B cell (primary cell): Measurements from ENCODE around the gene NPY. TPM values are rescaled to one million over a fixed set of nuclear protein-coding genes. Genes with fewer than 3 reads are reported as not detected.

Experiments used
- ATAC-seq: fragments of 200-7000 bp; cut with Tn5 transposase; one replicate; pipeline ENCODE4 v1.10.0; 2021; ENCODE audit warnings: low read depth, mild to moderate bottlenecking, moderate number of reproducible peaks, moderate library complexity
- CTCF ChIA-PET: fragments of 350-600 bp; sonication (Branson Sonifier 250); formaldehyde crosslinking; loops from one replicate; lab custom pipeline; 2021; ENCODE audit warnings: antibody characterized with exemption, inconsistent platforms; lab: Charles Lee
- POLR2A ChIA-PET: fragments of 350-600 bp; sonication (Branson Sonifier 250); formaldehyde crosslinking; loops from one replicate; lab custom pipeline; 2021; ENCODE audit warnings: antibody characterized with exemption; lab: Charles Lee
- DNase-seq: peaks from one replicate; pipeline ENCODE4 v3.0.0; 2013
- H2AFZ ChIP-seq: 2 replicates; pipeline ENCODE4 v1.6.1; 2012; ENCODE audit warnings: mild to moderate bottlenecking, low read depth, low read length; ENCODE audit not compliant: insufficient read depth, poor library complexity, severe bottlenecking
- H3K27ac ChIP-seq, 2 donors: 1 replicate in 1 of 2; 2 replicates in 1 of 2; pipeline ENCODE4 v1.5.1; 2012 to 2013; ENCODE audit warnings: low read length in 2 of 2, mild to moderate bottlenecking in 2 of 2, moderate library complexity in 1 of 2
- H3K27me3 ChIP-seq, 4 experiments: fragments of 200-600 bp in 1 of 4; sonication (generic) in 1 of 4; replicated peaks in 1 of 4; 1 replicate in 2 of 4; 2 replicates in 2 of 4; pipeline versions ENCODE4 v1.6.1 to v1.7.0; 2013 to 2016; ENCODE audit warnings: low read length in 3 of 4, mild to moderate bottlenecking in 2 of 4, mixed read lengths in 1 of 4, moderate library complexity in 1 of 4; ENCODE audit not compliant: insufficient read depth in 4 of 4, control insufficient read depth in 3 of 4; ENCODE audit errors: control extremely low read depth in 1 of 4
- H3K36me3 ChIP-seq, 2 experiments: replicated peaks in 1 of 2; 1 replicate in 1 of 2; 2 replicates in 1 of 2; pipeline versions ENCODE4 v1.6.1 to v1.7.1; 2013; ENCODE audit warnings: low read length in 1 of 2; ENCODE audit not compliant: insufficient read depth in 2 of 2, control insufficient read depth in 1 of 2; ENCODE audit errors: control extremely low read depth in 1 of 2, extremely low read depth in 1 of 2
- H3K4me1 ChIP-seq, 2 donors: fragments of 200-600 bp in 1 of 2; sonication (generic) in 1 of 2; 1 replicate in 1 of 2; 2 replicates in 1 of 2; pipeline versions ENCODE4 v1.5.1 to v1.6.1; 2013 to 2017; ENCODE audit warnings: low read length in 2 of 2; ENCODE audit not compliant: control insufficient read depth in 2 of 2, insufficient read depth in 2 of 2
- H3K4me2 ChIP-seq: replicated peaks from 2 replicates; pipeline ENCODE3; 2012; ENCODE audit warnings: mild to moderate bottlenecking, low read depth, low read length; ENCODE audit not compliant: poor library complexity, severe bottlenecking
- H3K4me3 ChIP-seq, 5 experiments: fragments of 200-600 bp in 1 of 5; sonication (generic) in 1 of 5; 1 replicate in 3 of 5; 2 replicates in 2 of 5; pipeline versions ENCODE4 v1.5.1 to v1.7.0; 2011 to 2016; ENCODE audit warnings: low read length in 4 of 5, mild to moderate bottlenecking in 4 of 5, low read depth in 2 of 5, control low read depth in 1 of 5, moderate library complexity in 1 of 5; ENCODE audit not compliant: insufficient read depth in 1 of 5; ENCODE audit errors: control extremely low read depth in 1 of 5, extremely low read depth in 1 of 5
- H3K79me2 ChIP-seq: fragments of 200-600 bp; sonication (generic); one replicate; pipeline ENCODE4 v1.6.0; 2016; ENCODE audit warnings: low read length; ENCODE audit not compliant: control insufficient read depth, insufficient read depth
- H3K9ac ChIP-seq: fragments of 200-600 bp; sonication (generic); 2 replicates; pipeline ENCODE4 v1.6.1; 2017; ENCODE audit warnings: mild to moderate bottlenecking, low read length, moderate library complexity
- H3K9me3 ChIP-seq, 3 donors: one replicate each; pipeline versions ENCODE4 v1.6.1 to v1.7.1; 2013; ENCODE audit warnings: low read length in 2 of 3; ENCODE audit not compliant: control insufficient read depth in 2 of 3, insufficient read depth in 1 of 3; ENCODE audit errors: control extremely low read depth in 1 of 3
- H4K20me1 ChIP-seq: 2 replicates; pipeline ENCODE4 v1.6.0; 2012; ENCODE audit warnings: mild to moderate bottlenecking, low read length; ENCODE audit not compliant: insufficient read depth, control insufficient read depth, poor library complexity, severe bottlenecking
- H3K27ac Mint-ChIP-seq: one replicate; pipeline ENCODE4 v1.8.0; 2021; ENCODE audit warnings: mixed read lengths
- H3K27me3 Mint-ChIP-seq: one replicate; pipeline ENCODE4 v1.8.0; 2021; ENCODE audit warnings: mixed read lengths
- H3K4me1 Mint-ChIP-seq: one replicate; pipeline ENCODE4 v1.8.0; 2021; ENCODE audit warnings: mixed read lengths
- H3K4me3 Mint-ChIP-seq: one replicate; pipeline ENCODE4 v1.8.0; 2021; ENCODE audit warnings: mixed read lengths
- H3K9me3 Mint-ChIP-seq: one replicate; pipeline ENCODE4 v1.8.0; 2022; ENCODE audit warnings: mixed read lengths; ENCODE audit not compliant: insufficient read depth
- CTCF ChIP-seq: fragments of 200-600 bp; IDR thresholded peaks from one replicate; pipeline ENCODE4 v1.8.0; 2022; ENCODE audit warnings: antibody characterized with exemption, mild to moderate bottlenecking
- EZH2 ChIP-seq: IDR thresholded peaks from 2 replicates; pipeline ENCODE4 v1.6.1; 2012; ENCODE audit warnings: borderline replicate concordance, low read depth, mild to moderate bottlenecking, moderate library complexity, low read length; ENCODE audit not compliant: insufficient read depth, poor library complexity, severe bottlenecking
- WGBS: methylation state at CpG from one replicate; pipeline ENCODE4 v1.1.5; 2013; ENCODE audit warnings: missing lambda C conversion rate; ENCODE audit not compliant: insufficient coverage; 5-methylcytosine and 5-hydroxymethylcytosine counted together
- intact Hi-C: fragments of 100-400 bp; cut with micrococcal nuclease; formaldehyde crosslinking; loops from one replicate; pipeline ENCODE4 v1.10.0; 2022
- polyA plus RNA-seq: library from polyadenylated mRNA; depleted of rRNA; stranded (reverse); fragments of >200 nt; gene quantifications from 2 replicates; pipeline ENCODE4 v1.2.3, GENCODE V29; 2012
- total RNA-seq, 2 donors: library from RNA; stranded (reverse); fragments of 120-200 nt in 1 of 2; gene quantifications; 1 replicate in 1 of 2; 2 replicates in 1 of 2; pipeline versions ENCODE4 v1.2.3 to v1.2.4, GENCODE V29; 2013 to 2022

Gene NPY
- total and polyA plus RNA-seq, 2 donors (not counting 1 experiment from before 2014, with no cell fraction given), result not detected

- H3K9me3 Mint-ChIP-seq, result no peaks in the 10 kb centered on the region
- no peak overlapping the region for H3K4me2 ChIP-seq
- DNase-seq, result no peak
Observed at GRCh38 chr7:24241206-24241605, 42.8 kb upstream of the NPY start.

GRCh38 chr7:24244554-24244953, 39.4 kb upstream of the NPY start:
- H2AFZ ChIP-seq, result no peak overlapping the region
- H3K27me3 Mint-ChIP-seq, result peaks cover 20% of the 10 kb centered on the region
- no peak for TF ChIP-seq EZH2
- H3K4me1 Mint-ChIP-seq, result no peaks in the 10 kb centered on the region
- H3K27ac Mint-ChIP-seq, result no peak overlapping the region
- H3K4me3 ChIP-seq, result no peak overlapping the region
- H3K9ac ChIP-seq, result no peak overlapping the region
- no peaks in the 10 kb centered on the region for H4K20me1 ChIP-seq
- H3K9me3 Mint-ChIP-seq, result no peaks in the 10 kb centered on the region
- ChIA-PET CTCF (no interaction called here), POLR2A (no interaction called here)
- no peaks in the 10 kb centered on the region for H3K4me1 ChIP-seq
- H3K27me3 ChIP-seq, result peaks cover 0 to 18% (median 3%) of the 10 kb centered on the region in 4 experiments
- 71% methylated on average over 2 of the region's 2 CpGs for WGBS
- H3K36me3 ChIP-seq, result no peaks in the 10 kb centered on the region
- no peaks in the 10 kb centered on the region for H3K9me3 ChIP-seq
- H3K27ac ChIP-seq, result no peak overlapping the region
- no peaks in the 10 kb centered on the region for H3K79me2 ChIP-seq
- H3K4me3 Mint-ChIP-seq, result no peak overlapping the region
- H3K4me2 ChIP-seq, result no peak overlapping the region
- intact Hi-C loops, result no loop called here
- no peak for ATAC-seq
- no peak for DNase-seq

More at GRCh38 chr7:24241206-24241605, 42.8 kb upstream of the NPY start:
- ChIA-PET POLR2A (no interaction called here), CTCF (no interaction called here)
- Histone ChIP-seq H3K79me2 (no peaks in the 10 kb centered on the region), H3K4me1 (no peaks in the 10 kb centered on the region), H3K9me3 (no peaks in the 10 kb centered on the region), H4K20me1 (no peaks in the 10 kb centered on the region), H3K27ac (no peak overlapping the region), H3K9ac (no peak overlapping the region), H3K27me3 (peaks cover 0 to 10% (median 3%) of the 10 kb centered on the region in 4 experiments), H3K4me3 (no peak overlapping the region), H2AFZ (no peak overlapping the region), H3K36me3 (no peaks in the 10 kb centered on the region)
- Mint-ChIP-seq H3K27ac (no peak overlapping the region), H3K4me3 (no peak overlapping the region), H3K27me3 (peaks cover 25% of the 10 kb centered on the region), H3K4me1 (no peaks in the 10 kb centered on the region)
- WGBS, result no CpG with 5 or more reads among the region's 5 CpGs
- TF ChIP-seq CTCF (no peak), EZH2 (no peak)
- ATAC-seq, result no peak
- intact Hi-C loops, result no loop called here
